Mesendoderm (in vitro differentiated cells): ENCODE results near the gene SEMA3A.

Experiments
- DNase-seq: peaks from one replicate; pipeline ENCODE4 v3.0.0; 2013
- H2AK5ac ChIP-seq: 2 replicates; pipeline ENCODE4 v1.6.1; 2013; ENCODE audit warnings: low read length, inconsistent platforms
- H2BK120ac ChIP-seq: 2 replicates; pipeline ENCODE4 v1.6.1; 2013; ENCODE audit warnings: low read depth, mild to moderate bottlenecking, low read length, moderate library complexity, mixed read lengths
- H2BK15ac ChIP-seq: replicated peaks from 2 replicates; pipeline ENCODE4 v1.6.1; 2013; ENCODE audit warnings: low read depth, mild to moderate bottlenecking, moderate library complexity
- H2BK5ac ChIP-seq: 2 replicates; pipeline ENCODE4 v1.6.1; 2013; ENCODE audit warnings: low read length, inconsistent platforms
- H3K18ac ChIP-seq: 2 replicates; pipeline ENCODE4 v1.6.1; 2013; ENCODE audit warnings: mild to moderate bottlenecking, low read length, mixed read lengths
- H3K23ac ChIP-seq: one replicate; pipeline ENCODE4 v1.6.1; 2013; ENCODE audit warnings: low read length
- H3K27ac ChIP-seq: 2 replicates; pipeline ENCODE4 v1.5.1; 2013; ENCODE audit warnings: low read depth, mild to moderate bottlenecking, inconsistent platforms, low read length, moderate library complexity
- H3K27me3 ChIP-seq: 2 replicates; pipeline ENCODE4 v1.6.1; 2013; ENCODE audit warnings: low read length, control low read depth, mild to moderate bottlenecking, inconsistent platforms; ENCODE audit not compliant: insufficient read depth, poor library complexity
- H3K36me3 ChIP-seq: 2 replicates; pipeline ENCODE4 v1.6.1; 2013; ENCODE audit warnings: low read length, inconsistent platforms; ENCODE audit not compliant: control insufficient read depth, insufficient read depth
- H3K4ac ChIP-seq: one replicate; pipeline ENCODE4 v1.6.1; 2013; ENCODE audit warnings: low read depth, mild to moderate bottlenecking, low read length, moderate library complexity
- H3K4me1 ChIP-seq: 2 replicates; pipeline ENCODE4 v1.6.1; 2013; ENCODE audit warnings: low read depth, low read length, inconsistent platforms; ENCODE audit not compliant: control insufficient read depth
- H3K4me2 ChIP-seq: 2 replicates; pipeline ENCODE4 v1.6.1; 2013; ENCODE audit warnings: low read length
- H3K4me3 ChIP-seq: 2 replicates; pipeline ENCODE4 v1.5.1; 2013; ENCODE audit warnings: mild to moderate bottlenecking, low read length
- H3K56ac ChIP-seq: one replicate; pipeline ENCODE4 v1.6.1; 2013; ENCODE audit warnings: low read length
- H3K79me1 ChIP-seq: 2 replicates; pipeline ENCODE4 v1.6.1; 2013; ENCODE audit warnings: low read length, inconsistent platforms
- H3K79me2 ChIP-seq: 2 replicates; pipeline ENCODE4 v1.6.1; 2013; ENCODE audit warnings: mild to moderate bottlenecking, low read length; ENCODE audit not compliant: control insufficient read depth, insufficient read depth
- H3K9ac ChIP-seq: 2 replicates; pipeline ENCODE4 v1.6.1; 2013; ENCODE audit warnings: low read length, inconsistent platforms
- H4K5ac ChIP-seq: one replicate; pipeline ENCODE4 v1.6.1; 2013; ENCODE audit warnings: low read length
- H4K8ac ChIP-seq: one replicate; pipeline ENCODE4 v1.6.1; 2013; ENCODE audit warnings: low read depth, mild to moderate bottlenecking, control low read depth, low read length, moderate library complexity
- WGBS: extraction: QIAGEN DNeasy Blood & Tissue Kit; methylation state at CpG from one replicate; pipeline ENCODE4 v1.1.7; 2013; ENCODE audit warnings: low lambda C conversion rate, missing lambda C conversion rate; ENCODE audit not compliant: insufficient coverage; ENCODE audit errors: extremely low coverage; 5-methylcytosine and 5-hydroxymethylcytosine counted together

The SEMA3A gene

DNA sequence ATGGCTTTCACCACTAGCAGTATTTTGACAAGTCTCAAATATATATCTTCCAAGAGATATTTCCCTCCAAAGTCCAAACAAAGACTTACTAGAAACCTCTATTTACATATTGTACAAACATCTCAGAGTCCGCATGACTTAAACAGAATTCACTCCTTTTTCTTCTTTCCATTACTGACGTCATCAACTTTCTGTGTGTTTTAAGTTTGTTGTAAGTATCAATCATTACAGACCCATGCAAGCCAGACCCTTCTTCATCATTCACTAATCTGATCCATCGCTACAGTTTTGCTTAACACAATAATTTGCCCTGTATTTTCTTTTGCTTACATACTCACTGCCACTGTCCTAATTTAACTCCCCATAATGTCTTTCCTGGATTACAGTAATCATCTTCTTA is 51.9 kb downstream of the SEMA3A start:
- Histone ChIP-seq H3K9ac (no peak overlapping the region), H2BK120ac (no peak overlapping the region), H4K8ac (no peak overlapping the region), H3K18ac (no peak overlapping the region), H3K36me3 (no peaks in the 10 kb centered on the region), H3K23ac (no peak overlapping the region), H3K27ac (no peak overlapping the region), H3K79me1 (peaks cover 2% of the 10 kb centered on the region), H2BK15ac (no peak overlapping the region), H3K56ac (no peak overlapping the region), H3K4me1 (no peaks in the 10 kb centered on the region), H4K5ac (no peak overlapping the region), H3K27me3 (no peaks in the 10 kb centered on the region), H2BK5ac (no peak overlapping the region), H2AK5ac (no peak overlapping the region), H3K4ac (no peak overlapping the region), H3K4me3 (no peak overlapping the region), H3K4me2 (no peak overlapping the region), H3K79me2 (peaks cover 11% of the 10 kb centered on the region)
- no CpG with 5 or more reads among the region's 3 CpGs for WGBS
- DNase-seq, result no peak

DNA sequence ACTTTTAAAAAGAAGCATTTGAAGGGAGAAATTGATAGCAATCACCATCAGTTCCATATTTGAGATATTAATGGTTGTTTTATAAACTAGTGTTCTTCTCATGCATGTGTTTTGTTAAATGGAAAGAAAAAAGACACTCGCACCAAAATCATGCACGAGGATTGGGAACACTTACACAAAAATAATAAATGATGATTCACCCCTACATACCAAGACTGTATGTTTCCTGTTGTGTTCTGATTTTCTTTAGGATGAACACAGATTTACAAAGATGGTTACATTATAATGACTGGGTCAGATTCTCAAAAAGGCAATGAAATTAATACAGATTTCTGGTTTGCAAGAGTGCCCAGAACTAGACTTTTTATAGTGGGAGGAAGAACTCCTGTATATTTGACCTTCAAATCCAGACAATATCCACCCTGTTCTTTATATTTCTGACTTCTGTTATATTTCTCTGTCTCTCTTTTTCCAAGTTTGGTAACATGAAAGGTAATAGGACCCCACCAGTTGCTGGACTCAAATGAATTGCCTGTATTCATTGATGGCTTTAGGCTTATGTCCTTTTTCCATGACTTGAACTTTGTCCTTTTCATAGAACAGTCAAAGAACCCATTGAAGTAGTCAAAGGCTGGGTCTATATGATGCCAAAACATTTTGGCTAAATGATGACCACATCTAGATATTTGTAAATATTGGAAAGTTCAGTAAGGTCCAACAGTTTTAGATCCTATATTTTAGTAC is 54.4 kb downstream of the SEMA3A start:
- no peaks in the 10 kb centered on the region for H3K4me1 ChIP-seq

DNA sequence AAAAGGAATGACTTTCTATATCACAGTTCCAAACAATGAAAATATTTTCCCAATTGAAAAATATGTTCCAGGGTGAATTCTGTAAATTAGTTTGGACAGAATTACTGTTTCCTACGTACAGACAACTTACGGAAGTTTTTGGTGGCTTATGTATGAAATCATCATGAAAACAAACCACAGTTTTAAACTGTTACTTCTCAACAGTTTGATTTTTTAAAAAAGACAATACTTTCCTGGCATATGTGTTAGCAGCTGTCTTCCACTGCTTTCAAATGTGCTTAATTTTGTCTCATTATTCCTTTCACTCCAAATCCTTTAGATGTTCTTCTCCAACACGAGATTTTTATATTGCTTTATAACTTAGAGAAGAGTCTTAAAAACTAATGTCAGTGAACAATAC is 56.2 kb downstream of the SEMA3A start:
- H3K27me3 ChIP-seq, result no peaks in the 10 kb centered on the region
- H2BK15ac ChIP-seq, result no peak overlapping the region
- no peak overlapping the region for H3K4ac ChIP-seq
- no peaks in the 10 kb centered on the region for H3K36me3 ChIP-seq
- H3K4me1 ChIP-seq, result no peaks in the 10 kb centered on the region
- H3K27ac ChIP-seq, result no peak overlapping the region
- no peak overlapping the region for H3K56ac ChIP-seq
- H3K4me3 ChIP-seq, result no peak overlapping the region
- no peak overlapping the region for H4K8ac ChIP-seq
- no peak overlapping the region for H3K18ac ChIP-seq
- H3K79me2 ChIP-seq, result peaks cover 10% of the 10 kb centered on the region
- peaks cover 2% of the 10 kb centered on the region for H3K79me1 ChIP-seq
- no peak overlapping the region for H3K4me2 ChIP-seq
- H2BK5ac ChIP-seq, result no peak overlapping the region
- no peak for DNase-seq
- no peak overlapping the region for H2BK120ac ChIP-seq
- WGBS, result no CpG with 5 or more reads among the region's 3 CpGs
- H2AK5ac ChIP-seq, result no peak overlapping the region
- no peak overlapping the region for H4K5ac ChIP-seq
- no peak overlapping the region for H3K9ac ChIP-seq
- no peak overlapping the region for H3K23ac ChIP-seq

More for the DNA sequence above, 54.4 kb downstream of the SEMA3A start:
- Histone ChIP-seq H3K36me3 (no peaks in the 10 kb centered on the region), H3K56ac (no peak overlapping the region), H3K4me3 (no peak overlapping the region), H2BK5ac (no peak overlapping the region), H3K27ac (no peak overlapping the region), H4K5ac (no peak overlapping the region), H2AK5ac (no peak overlapping the region), H3K27me3 (no peaks in the 10 kb centered on the region), H3K79me1 (peaks cover 2% of the 10 kb centered on the region), H3K9ac (no peak overlapping the region), H3K4ac (no peak overlapping the region), H3K79me2 (peaks cover 11% of the 10 kb centered on the region), H2BK120ac (no peak overlapping the region), H3K23ac (no peak overlapping the region), H2BK15ac (no peak overlapping the region), H3K4me2 (no peak overlapping the region), H4K8ac (no peak overlapping the region), H3K18ac (no peak overlapping the region)
- no peak for DNase-seq
- no CpG with 5 or more reads among the region's 2 CpGs for WGBS

DNA sequence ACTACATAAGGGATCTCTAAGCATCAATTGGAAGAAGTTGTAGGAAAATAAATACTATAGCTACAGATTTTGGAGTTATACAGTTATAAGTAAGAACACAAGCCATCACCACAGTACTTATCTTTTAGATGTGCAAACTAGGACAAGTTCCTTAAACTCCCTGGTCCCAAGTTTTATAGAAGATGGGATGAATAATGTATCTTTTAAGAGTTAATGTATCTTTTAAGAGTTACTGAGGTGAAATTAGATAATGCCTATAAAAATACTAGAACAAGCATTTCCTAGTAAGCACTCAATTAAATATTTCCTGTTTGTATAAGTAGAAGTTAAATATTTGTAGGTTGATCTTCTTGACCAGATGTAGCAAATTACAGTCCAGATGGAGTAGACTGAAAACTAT is 56.8 kb downstream of the SEMA3A start:
- Histone ChIP-seq H3K27me3 (no peaks in the 10 kb centered on the region), H3K18ac (no peak overlapping the region), H2BK5ac (no peak overlapping the region), H3K9ac (no peak overlapping the region), H2BK15ac (no peak overlapping the region), H3K79me1 (peaks cover 2% of the 10 kb centered on the region), H3K36me3 (no peaks in the 10 kb centered on the region), H3K4me3 (no peak overlapping the region), H2BK120ac (no peak overlapping the region), H3K27ac (no peak overlapping the region), H4K5ac (no peak overlapping the region), H2AK5ac (no peak overlapping the region), H3K23ac (no peak overlapping the region), H3K4me2 (no peak overlapping the region), H4K8ac (no peak overlapping the region), H3K4ac (no peak overlapping the region), H3K4me1 (no peaks in the 10 kb centered on the region), H3K56ac (no peak overlapping the region), H3K79me2 (peaks cover 8% of the 10 kb centered on the region)
- DNase-seq, result no peak

DNA sequence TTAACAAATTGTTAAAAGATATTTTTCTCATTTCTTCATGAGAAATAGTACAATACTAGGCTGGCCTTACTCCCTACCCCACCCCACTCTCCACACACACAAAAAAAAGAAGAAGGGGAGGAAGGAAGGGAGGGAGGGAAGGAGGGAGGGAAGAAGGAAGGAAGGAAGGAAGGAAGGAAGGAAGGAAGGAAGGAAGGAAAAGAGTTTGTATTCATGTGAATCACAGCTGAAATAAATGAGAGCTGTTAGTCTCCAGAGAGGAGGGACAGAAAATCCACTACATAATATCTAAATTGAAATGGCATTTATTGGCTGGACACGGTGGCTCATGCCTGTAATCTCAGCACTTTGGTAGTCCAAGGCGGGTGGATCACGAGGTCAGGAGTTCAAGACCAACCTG is 57.8 kb downstream of the SEMA3A start:
- no peak overlapping the region for H3K9ac ChIP-seq
- H3K4ac ChIP-seq, result no peak overlapping the region
- WGBS, result no CpG with 5 or more reads among the region's 3 CpGs
- H3K18ac ChIP-seq, result no peak overlapping the region
- no peak overlapping the region for H3K27ac ChIP-seq
- H3K56ac ChIP-seq, result no peak overlapping the region
- H3K79me1 ChIP-seq, result peaks cover 2% of the 10 kb centered on the region
- no peaks in the 10 kb centered on the region for H3K4me1 ChIP-seq
- H2AK5ac ChIP-seq, result no peak overlapping the region
- H3K4me2 ChIP-seq, result no peak overlapping the region
- no peak for DNase-seq
- no peak overlapping the region for H2BK15ac ChIP-seq
- H3K79me2 ChIP-seq, result peaks cover 6% of the 10 kb centered on the region
- no peak overlapping the region for H2BK5ac ChIP-seq
- no peak overlapping the region for H4K5ac ChIP-seq
- H3K4me3 ChIP-seq, result no peak overlapping the region
- H4K8ac ChIP-seq, result no peak overlapping the region
- no peaks in the 10 kb centered on the region for H3K27me3 ChIP-seq
- H3K23ac ChIP-seq, result no peak overlapping the region
- no peaks in the 10 kb centered on the region for H3K36me3 ChIP-seq
- no peak overlapping the region for H2BK120ac ChIP-seq

DNA sequence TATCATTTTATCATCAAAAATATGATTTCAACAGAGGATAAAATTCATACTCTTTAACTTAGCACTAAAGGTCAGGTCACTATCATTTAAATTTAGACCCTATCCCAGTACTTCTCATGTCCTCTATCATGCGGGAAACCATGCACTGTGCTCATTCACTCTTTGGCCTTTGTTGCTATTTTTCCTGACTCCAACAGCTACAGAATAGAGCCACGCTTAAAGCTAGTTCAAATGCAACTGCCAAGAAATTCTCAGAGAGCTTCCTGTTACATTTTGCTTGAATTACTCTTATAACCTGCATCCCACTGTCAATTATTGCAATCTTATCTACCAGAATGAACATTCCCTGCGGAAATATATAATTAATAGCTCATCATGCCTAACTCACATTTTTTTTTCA is 58.3 kb downstream of the SEMA3A start:
- no peak overlapping the region for H2BK5ac ChIP-seq
- no peak overlapping the region for H3K4me2 ChIP-seq
- no peak overlapping the region for H3K18ac ChIP-seq
- no CpG with 5 or more reads among the region's 3 CpGs for WGBS
- peaks cover 2% of the 10 kb centered on the region for H3K79me2 ChIP-seq
- H3K23ac ChIP-seq, result no peak overlapping the region
- no peak overlapping the region for H3K56ac ChIP-seq
- H3K4me1 ChIP-seq, result no peaks in the 10 kb centered on the region
- DNase-seq, result no peak
- H2BK15ac ChIP-seq, result no peak overlapping the region
- no peak overlapping the region for H2AK5ac ChIP-seq
- H3K79me1 ChIP-seq, result no peaks in the 10 kb centered on the region
- H3K4me3 ChIP-seq, result no peak overlapping the region
- H3K27me3 ChIP-seq, result no peaks in the 10 kb centered on the region
- no peak overlapping the region for H3K27ac ChIP-seq
- no peaks in the 10 kb centered on the region for H3K36me3 ChIP-seq
- H2BK120ac ChIP-seq, result no peak overlapping the region
- no peak overlapping the region for H3K9ac ChIP-seq
- H4K8ac ChIP-seq, result no peak overlapping the region
- H4K5ac ChIP-seq, result no peak overlapping the region
- no peak overlapping the region for H3K4ac ChIP-seq
